ENCODE results near the gene TM4SF5. TPM values are rescaled to one million over a fixed set of nuclear protein-coding genes. Genes with fewer than 3 reads are reported as not detected.

TM4SF5 gene
- total RNA-seq, 1 donor from 2014 or later: not detected

DNA sequence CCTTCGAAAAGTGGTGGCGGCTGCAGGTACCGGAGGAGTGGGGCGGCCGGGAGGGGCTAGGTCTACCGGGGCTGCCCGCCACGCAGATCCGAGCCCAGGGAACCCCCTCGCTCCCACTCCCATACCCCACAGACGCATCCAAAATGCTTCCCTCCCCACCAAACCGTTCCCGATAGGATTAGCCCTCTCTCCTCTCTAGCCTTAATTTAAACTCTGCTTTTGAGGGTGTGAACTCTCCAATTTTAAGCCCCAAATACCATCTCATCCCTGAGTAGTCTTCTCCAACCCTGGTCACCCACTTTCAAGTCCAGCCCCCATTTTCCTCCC lies 31.7 kb upstream of the TM4SF5 start:
- Histone ChIP-seq H3K27me3 (ENCODE audit: insufficient read depth, low read length) (peaks cover 38% of the 10 kb centered on the region), H3K9ac (ENCODE audit: low read length) (no peak overlapping the region), H4K20me1 (ENCODE audit: insufficient read depth, low read length) (no peaks in the 10 kb centered on the region), H3K27ac (ENCODE audit: low read depth, low read length) (no peak overlapping the region), H2AFZ (ENCODE audit: low read depth, low read length) (peak overlapping the region; percentile 92), H3K4me3 (ENCODE audit: insufficient read depth, low read depth, low read length) (peak overlapping the region; percentile 63), H3K4me1 (ENCODE audit: insufficient read depth, low read length) (peaks cover 12% of the 10 kb centered on the region), H3K9me3 (ENCODE audit: insufficient read depth, low read depth, low read length) (no peaks in the 10 kb centered on the region), H3K79me2 (ENCODE audit: insufficient read depth, low read length) (no peaks in the 10 kb centered on the region), H3K4me2 (ENCODE audit: low read length) (peak overlapping the region; percentile 93), H3K36me3 (ENCODE audit: insufficient read depth, low read length) (no peaks in the 10 kb centered on the region)
- Mint-ChIP-seq H3K4me1 (ENCODE audit: low read depth, unreplicated experiment) (no peaks in the 10 kb centered on the region), H3K27me3 (ENCODE audit: low read depth, unreplicated experiment) (peaks cover 56% of the 10 kb centered on the region), H3K9me3 (ENCODE audit: unreplicated experiment) (no peaks in the 10 kb centered on the region), H3K36me3 (ENCODE audit: low read depth, unreplicated experiment) (peaks cover 9% of the 10 kb centered on the region), H3K4me3 (ENCODE audit: unreplicated experiment) (peak overlapping the region; percentile 85), H3K27ac (ENCODE audit: unreplicated experiment) (no peak overlapping the region)
- TF ChIP-seq EZH2 (IDR thresholded peaks at IDR 0.05; ENCODE audit: insufficient read depth, low read length) (no peak), CTCF (IDR thresholded peaks at IDR 0.05; ENCODE audit: insufficient read depth, low read depth, low read length) (no peak)
- no peak for FAIRE-seq
- no peak for DNase-seq (ENCODE audit: low read depth)

- H3K4me2 ChIP-seq (ENCODE audit: low read length): no peak overlapping the region
- no peaks in the 10 kb centered on the region for H4K20me1 ChIP-seq (ENCODE audit: insufficient read depth, low read length)
- H3K4me1 ChIP-seq (ENCODE audit: insufficient read depth, low read length): peaks cover 12% of the 10 kb centered on the region
- no peak overlapping the region for H3K27ac ChIP-seq (ENCODE audit: low read depth, low read length)
- H3K36me3 ChIP-seq (ENCODE audit: insufficient read depth, low read length): no peaks in the 10 kb centered on the region
- H3K9me3 Mint-ChIP-seq (ENCODE audit: unreplicated experiment): no peaks in the 10 kb centered on the region
- DNase-seq (ENCODE audit: low read depth) (no peak), FAIRE-seq (no peak)
- no peaks in the 10 kb centered on the region for H3K4me1 Mint-ChIP-seq (ENCODE audit: low read depth, unreplicated experiment)
- H3K27ac Mint-ChIP-seq (ENCODE audit: unreplicated experiment): no peak overlapping the region
- H3K9ac ChIP-seq (ENCODE audit: low read length): no peak overlapping the region
- TF ChIP-seq CTCF (IDR thresholded peaks at IDR 0.05; ENCODE audit: insufficient read depth, low read depth, low read length): no peak
- peaks cover 57% of the 10 kb centered on the region for H3K27me3 Mint-ChIP-seq (ENCODE audit: low read depth, unreplicated experiment)
- H3K79me2 ChIP-seq (ENCODE audit: insufficient read depth, low read length): no peaks in the 10 kb centered on the region
- no peak overlapping the region for H3K4me3 ChIP-seq (ENCODE audit: insufficient read depth, low read depth, low read length)
- no peak overlapping the region for H2AFZ ChIP-seq (ENCODE audit: low read depth, low read length)
- no peaks in the 10 kb centered on the region for H3K9me3 ChIP-seq (ENCODE audit: insufficient read depth, low read depth, low read length)
- H3K4me3 Mint-ChIP-seq (ENCODE audit: unreplicated experiment): peak overlapping the region; percentile 85
- H3K36me3 Mint-ChIP-seq (ENCODE audit: low read depth, unreplicated experiment): peaks cover 9% of the 10 kb centered on the region
- peaks cover 44% of the 10 kb centered on the region for H3K27me3 ChIP-seq (ENCODE audit: insufficient read depth, low read length)
Measured at GRCh38 chr17:4740584-4740983, 31.1 kb upstream of the TM4SF5 start.

- H3K9ac ChIP-seq (ENCODE audit: low read length): no peak overlapping the region
- H3K4me3 ChIP-seq (ENCODE audit: insufficient read depth, low read depth, low read length): no peak overlapping the region
- no peak overlapping the region for H2AFZ ChIP-seq (ENCODE audit: low read depth, low read length)
- no peaks in the 10 kb centered on the region for H3K36me3 ChIP-seq (ENCODE audit: insufficient read depth, low read length)
- FAIRE-seq: no peak
- Mint-ChIP-seq H3K27ac (ENCODE audit: unreplicated experiment) (peak overlapping the region; percentile 72), H3K36me3 (ENCODE audit: low read depth, unreplicated experiment) (peaks cover 9% of the 10 kb centered on the region), H3K4me1 (ENCODE audit: low read depth, unreplicated experiment) (no peaks in the 10 kb centered on the region), H3K4me3 (ENCODE audit: unreplicated experiment) (no peak overlapping the region), H3K27me3 (ENCODE audit: low read depth, unreplicated experiment) (peaks cover 66% of the 10 kb centered on the region), H3K9me3 (ENCODE audit: unreplicated experiment) (peaks cover 2% of the 10 kb centered on the region)
- peaks cover 48% of the 10 kb centered on the region for H3K27me3 ChIP-seq (ENCODE audit: insufficient read depth, low read length)
- DNase-seq (ENCODE audit: low read depth): no peak
- TF ChIP-seq EZH2 (IDR thresholded peaks at IDR 0.05; ENCODE audit: insufficient read depth, low read length): no peak
- TF ChIP-seq CTCF (IDR thresholded peaks at IDR 0.05; ENCODE audit: insufficient read depth, low read depth, low read length): no peak
- no peaks in the 10 kb centered on the region for H3K9me3 ChIP-seq (ENCODE audit: insufficient read depth, low read depth, low read length)
- peaks cover 12% of the 10 kb centered on the region for H3K4me1 ChIP-seq (ENCODE audit: insufficient read depth, low read length)
- H4K20me1 ChIP-seq (ENCODE audit: insufficient read depth, low read length): no peaks in the 10 kb centered on the region
- H3K79me2 ChIP-seq (ENCODE audit: insufficient read depth, low read length): no peaks in the 10 kb centered on the region
- H3K27ac ChIP-seq (ENCODE audit: low read depth, low read length): no peak overlapping the region
- no peak overlapping the region for H3K4me2 ChIP-seq (ENCODE audit: low read length)
Measured at GRCh38 chr17:4741544-4741943, 30.1 kb upstream of the TM4SF5 start.

All from astrocyte (in vitro differentiated cells and primary cell).